Hepatocyte (in vitro differentiated cells): ENCODE measurements around the gene DSCAML1. TPM values are rescaled to one million over a fixed set of nuclear protein-coding genes. Genes with fewer than 3 reads are reported as not detected.

ENCODE experiments used
- DNase-seq: peaks from one replicate; pipeline ENCODE4 v3.0.0-alpha.2; 2016; ENCODE audit warnings: low spot score
- H2AFZ ChIP-seq: fragments of 200-600 bp; sonication (generic); 2 replicates; pipeline ENCODE4 v1.6.0; 2016; ENCODE audit warnings: antibody characterized with exemption, mild to moderate bottlenecking
- H3K27ac ChIP-seq: fragments of 200-600 bp; sonication (generic); 2 replicates; pipeline ENCODE4 v1.5.1; 2016; ENCODE audit warnings: mild to moderate bottlenecking
- H3K27me3 ChIP-seq: fragments of 200-600 bp; sonication (generic); 2 replicates; pipeline ENCODE4 v1.6.1; 2016
- H3K36me3 ChIP-seq: fragments of 200-600 bp; sonication (generic); replicated peaks from 2 replicates; pipeline ENCODE4 v1.5.1; 2016; ENCODE audit warnings: low read depth; ENCODE audit not compliant: insufficient read depth
- H3K4me1 ChIP-seq: fragments of 200-600 bp; sonication (generic); 2 replicates; pipeline ENCODE4 v1.5.1; 2016; ENCODE audit warnings: mild to moderate bottlenecking, moderate library complexity; ENCODE audit not compliant: insufficient read depth
- H3K4me2 ChIP-seq: fragments of 200-600 bp; sonication (generic); 2 replicates; pipeline ENCODE4 v1.6.0; 2016
- H3K4me3 ChIP-seq: fragments of 200-600 bp; sonication (generic); 2 replicates; pipeline ENCODE4 v1.5.1; 2016; ENCODE audit warnings: mild to moderate bottlenecking
- H3K79me2 ChIP-seq: fragments of 200-600 bp; sonication (generic); 2 replicates; pipeline ENCODE4 v1.6.0; 2017; ENCODE audit warnings: mild to moderate bottlenecking
- H3K9me2 ChIP-seq: fragments of 200-600 bp; sonication (generic); replicated peaks from 2 replicates; pipeline ENCODE4 v1.6.0; 2017; ENCODE audit warnings: mild to moderate bottlenecking; ENCODE audit not compliant: insufficient read depth
- H3K9me3 ChIP-seq: fragments of 200-600 bp; sonication (generic); 2 replicates; pipeline ENCODE4 v1.5.1; 2016; ENCODE audit warnings: low read depth, mild to moderate bottlenecking
- H4K20me1 ChIP-seq: fragments of 200-600 bp; sonication (generic); 2 replicates; pipeline ENCODE4 v1.6.0; 2016; ENCODE audit warnings: mild to moderate bottlenecking; ENCODE audit not compliant: insufficient read depth, poor library complexity, severe bottlenecking
- EZH2 ChIP-seq: fragments of 200-600 bp; sonication (generic); IDR thresholded peaks from 2 replicates; pipeline ENCODE4 v1.6.1; 2016; ENCODE audit warnings: antibody characterized with exemption, mild to moderate bottlenecking, borderline replicate concordance
- EZH2phosphoT487 ChIP-seq: fragments of 200-600 bp; sonication (generic); IDR thresholded peaks from one replicate; pipeline ENCODE4 v1.6.1; 2018; ENCODE audit warnings: antibody characterized with exemption, mild to moderate bottlenecking, low read depth, moderate library complexity; ENCODE audit not compliant: unreplicated experiment, severe bottlenecking
- WGBS: methylation state at CpG from one replicate; pipeline ENCODE4 v1.1.6; 2016; ENCODE audit warnings: low lambda C conversion rate; ENCODE audit errors: missing lambda C conversion rate; 5-methylcytosine and 5-hydroxymethylcytosine counted together
- polyA plus RNA-seq: library from polyadenylated mRNA; unstranded; fragments of >200 nt; fragmentation: Nextera tagmentation; extraction: Ambion mirVana; gene quantifications from 2 replicates; pipeline ENCODE4 v1.2.1, GENCODE V29; 2016
- total RNA-seq: library from RNA; depleted of rRNA; stranded (reverse); fragments of >200 nt; gene quantifications from 2 replicates; pipeline ENCODE4 v1.2.3, GENCODE V29; 2014
- TF ChIP-seq, protein P1 (sequence below): fragments of 200-600 bp; sonication (generic); IDR thresholded peaks from 2 replicates; pipeline ENCODE4 v1.5.1; 2016; ENCODE audit warnings: antibody characterized with exemption, mild to moderate bottlenecking; ENCODE audit not compliant: poor library complexity

The DSCAML1 gene
- total and polyA plus RNA-seq, 2 experiments from 2014 or later: 0.46 to 2.6 TPM

DNA sequence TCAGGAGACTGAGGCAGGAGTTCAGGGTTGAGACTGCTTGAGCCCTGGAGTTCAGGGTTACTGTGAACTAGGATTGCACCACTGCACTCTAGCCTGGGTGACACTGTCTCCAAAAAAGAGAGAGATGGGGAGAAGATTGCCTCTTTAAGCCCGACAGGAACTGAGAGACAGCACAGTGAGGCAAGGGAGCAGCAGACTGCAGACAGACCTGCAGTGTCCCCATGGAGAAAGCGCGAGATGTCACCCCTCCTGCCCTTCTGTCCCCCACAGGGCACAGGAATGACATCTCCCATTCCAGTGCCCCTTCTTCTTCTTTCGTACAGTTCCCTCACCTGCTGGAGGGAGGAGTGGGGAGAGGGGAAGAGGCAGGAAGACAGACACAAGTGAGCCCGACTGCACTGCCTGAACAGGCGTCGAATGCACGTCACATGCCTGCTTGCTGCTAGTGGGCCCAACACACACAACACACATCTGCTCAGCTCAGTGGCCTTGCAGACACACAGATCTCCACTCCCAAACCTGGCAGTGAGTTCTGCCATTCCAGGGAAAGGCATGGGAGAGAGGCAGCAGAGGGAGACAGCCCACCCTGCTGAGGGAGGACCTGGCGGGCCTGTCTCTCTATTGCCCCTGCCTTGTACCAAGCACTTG, 167.0 kb downstream of the DSCAML1 start:
- Histone ChIP-seq H2AFZ (no peak overlapping the region), H3K27ac (no peak overlapping the region), H3K36me3 (no peaks in the 10 kb centered on the region), H3K9me3 (no peaks in the 10 kb centered on the region), H3K79me2 (no peaks in the 10 kb centered on the region), H3K9me2 (no peaks in the 10 kb centered on the region), H4K20me1 (no peaks in the 10 kb centered on the region), H3K27me3 (no peaks in the 10 kb centered on the region), H3K4me2 (no peak overlapping the region), H3K4me1 (no peaks in the 10 kb centered on the region), H3K4me3 (no peak overlapping the region)
- TF ChIP-seq EZH2phosphoT487 (no peak), EZH2 (no peak)
- TF ChIP-seq, protein P1, sequence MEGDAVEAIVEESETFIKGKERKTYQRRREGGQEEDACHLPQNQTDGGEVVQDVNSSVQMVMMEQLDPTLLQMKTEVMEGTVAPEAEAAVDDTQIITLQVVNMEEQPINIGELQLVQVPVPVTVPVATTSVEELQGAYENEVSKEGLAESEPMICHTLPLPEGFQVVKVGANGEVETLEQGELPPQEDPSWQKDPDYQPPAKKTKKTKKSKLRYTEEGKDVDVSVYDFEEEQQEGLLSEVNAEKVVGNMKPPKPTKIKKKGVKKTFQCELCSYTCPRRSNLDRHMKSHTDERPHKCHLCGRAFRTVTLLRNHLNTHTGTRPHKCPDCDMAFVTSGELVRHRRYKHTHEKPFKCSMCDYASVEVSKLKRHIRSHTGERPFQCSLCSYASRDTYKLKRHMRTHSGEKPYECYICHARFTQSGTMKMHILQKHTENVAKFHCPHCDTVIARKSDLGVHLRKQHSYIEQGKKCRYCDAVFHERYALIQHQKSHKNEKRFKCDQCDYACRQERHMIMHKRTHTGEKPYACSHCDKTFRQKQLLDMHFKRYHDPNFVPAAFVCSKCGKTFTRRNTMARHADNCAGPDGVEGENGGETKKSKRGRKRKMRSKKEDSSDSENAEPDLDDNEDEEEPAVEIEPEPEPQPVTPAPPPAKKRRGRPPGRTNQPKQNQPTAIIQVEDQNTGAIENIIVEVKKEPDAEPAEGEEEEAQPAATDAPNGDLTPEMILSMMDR: no peak
- DNase-seq: no peak
- 89% methylated on average over 9 of the region's 9 CpGs for WGBS

DNA sequence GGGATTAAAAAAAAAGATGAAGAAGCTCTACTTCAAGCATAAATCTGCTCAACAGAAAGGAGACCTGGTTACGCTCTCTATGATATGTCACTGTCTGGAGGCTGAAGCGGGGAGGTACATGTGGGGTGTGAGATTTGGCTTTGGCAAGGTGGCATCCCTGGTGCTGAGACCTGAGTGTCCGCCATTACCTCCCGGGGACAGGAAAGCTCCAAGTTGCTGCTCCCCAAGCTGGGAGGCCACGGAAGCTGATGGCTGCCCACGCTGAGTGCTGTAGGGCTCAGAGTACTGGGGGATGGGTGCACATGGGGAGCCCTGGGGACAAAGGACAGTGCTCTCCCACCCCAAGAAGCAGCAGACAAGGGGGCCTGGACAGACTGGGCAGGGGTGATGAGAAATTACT, 167.9 kb downstream of the DSCAML1 start:
- TF ChIP-seq, protein P1: no peak
- no peak for TF ChIP-seq EZH2phosphoT487
- no peaks in the 10 kb centered on the region for H3K36me3 ChIP-seq
- no peaks in the 10 kb centered on the region for H3K79me2 ChIP-seq
- H3K27me3 ChIP-seq: no peaks in the 10 kb centered on the region
- WGBS: 98% methylated on average over 6 of the region's 6 CpGs
- H3K4me2 ChIP-seq: no peak overlapping the region
- H2AFZ ChIP-seq: no peak overlapping the region
- H3K9me3 ChIP-seq: no peaks in the 10 kb centered on the region
- DNase-seq: no peak
- no peaks in the 10 kb centered on the region for H3K9me2 ChIP-seq
- H4K20me1 ChIP-seq: no peaks in the 10 kb centered on the region
- no peak overlapping the region for H3K27ac ChIP-seq
- peaks cover 3% of the 10 kb centered on the region for H3K4me1 ChIP-seq
- H3K4me3 ChIP-seq: no peak overlapping the region

DNA sequence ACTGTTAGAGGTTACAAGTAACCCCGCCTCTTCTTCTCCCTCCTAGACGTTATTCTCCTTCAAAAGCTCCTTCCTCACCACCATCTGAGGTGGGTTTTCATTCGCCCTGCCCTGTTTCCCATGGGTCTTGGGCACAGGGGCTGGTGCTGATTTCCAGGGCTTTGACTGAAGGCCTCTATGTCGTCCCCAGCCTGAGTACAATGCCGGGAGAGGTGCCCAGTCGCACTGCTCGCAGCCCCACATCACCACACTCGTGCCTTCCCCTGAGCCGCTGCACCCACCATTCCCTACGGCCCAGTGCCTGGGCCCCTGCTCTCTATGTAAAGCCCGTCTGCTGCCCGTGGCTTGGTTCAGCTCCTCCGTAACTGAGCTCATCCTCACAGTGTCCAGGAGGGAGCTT, 169.8 kb downstream of the DSCAML1 start:
- Histone ChIP-seq H4K20me1 (no peaks in the 10 kb centered on the region), H3K9me3 (no peaks in the 10 kb centered on the region)

More for the DNA sequence above, 169.8 kb downstream of the DSCAML1 start:
- no peaks in the 10 kb centered on the region for H3K9me2 ChIP-seq
- no peak overlapping the region for H2AFZ ChIP-seq
- peaks cover 5% of the 10 kb centered on the region for H3K4me1 ChIP-seq
- H3K4me3 ChIP-seq: no peak overlapping the region
- H3K27ac ChIP-seq: no peak overlapping the region
- TF ChIP-seq EZH2phosphoT487: no peak
- TF ChIP-seq, protein P1: no peak
- no peak for TF ChIP-seq EZH2
- H3K36me3 ChIP-seq: no peaks in the 10 kb centered on the region
- no peaks in the 10 kb centered on the region for H3K27me3 ChIP-seq
- DNase-seq: no peak
- no peak overlapping the region for H3K4me2 ChIP-seq
- H3K79me2 ChIP-seq: no peaks in the 10 kb centered on the region
- WGBS: 90% methylated on average over 13 of the region's 13 CpGs
